HG03432 (cell line): ENCODE results near the gene HEXB.
A peak's percentile ranks its signal among the peaks of the same experiment; 100 is the strongest.

Experiments used
- ATAC-seq: cut with Tn5 transposase; IDR thresholded peaks from one replicate; pipeline ENCODE4 v1.9.1; 2021; ENCODE audit warnings: mild to moderate bottlenecking, moderate library complexity; ENCODE audit not compliant: unreplicated experiment

Gene HEXB

DNA sequence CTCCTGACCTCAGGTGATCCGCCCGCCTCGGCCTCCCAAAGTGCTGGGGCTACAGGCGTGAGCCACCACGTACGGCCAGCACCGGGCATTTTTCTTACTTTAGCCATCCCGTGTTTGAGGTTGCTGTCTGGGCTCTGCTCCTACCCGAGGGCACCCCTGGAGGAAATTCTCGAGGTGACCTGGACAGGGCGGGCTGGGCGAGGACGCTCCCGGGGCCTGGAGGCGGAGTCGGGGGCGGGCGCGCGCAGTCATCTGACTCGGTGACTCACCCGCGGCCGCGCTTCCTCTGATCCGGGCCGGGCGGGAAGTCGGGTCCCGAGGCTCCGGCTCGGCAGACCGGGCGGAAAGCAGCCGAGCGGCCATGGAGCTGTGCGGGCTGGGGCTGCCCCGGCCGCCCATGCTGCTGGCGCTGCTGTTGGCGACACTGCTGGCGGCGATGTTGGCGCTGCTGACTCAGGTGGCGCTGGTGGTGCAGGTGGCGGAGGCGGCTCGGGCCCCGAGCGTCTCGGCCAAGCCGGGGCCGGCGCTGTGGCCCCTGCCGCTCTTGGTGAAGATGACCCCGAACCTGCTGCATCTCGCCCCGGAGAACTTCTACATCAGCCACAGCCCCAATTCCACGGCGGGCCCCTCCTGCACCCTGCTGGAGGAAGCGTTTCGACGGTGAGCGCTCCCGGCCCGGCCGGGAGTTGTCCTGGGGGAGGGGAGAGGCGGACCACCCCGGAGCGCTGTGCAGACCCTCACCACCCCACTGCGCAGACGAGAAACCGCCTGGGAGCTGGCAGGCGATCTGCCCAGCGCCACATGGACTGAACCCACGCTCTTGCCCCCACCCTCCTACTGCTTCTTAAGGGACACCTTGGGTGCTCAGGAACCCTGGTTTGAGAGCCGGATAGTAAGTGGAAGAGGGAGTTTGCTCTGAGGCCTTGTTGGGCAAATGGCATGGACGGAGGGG, at the start of gene HEXB:
Gene HEXB (plus strand): TSS at position 334 of the 952 bp plus-strand sequence. CDS start 28 bp downstream, at position 362.
- peak; percentile 88 for ATAC-seq

DNA sequence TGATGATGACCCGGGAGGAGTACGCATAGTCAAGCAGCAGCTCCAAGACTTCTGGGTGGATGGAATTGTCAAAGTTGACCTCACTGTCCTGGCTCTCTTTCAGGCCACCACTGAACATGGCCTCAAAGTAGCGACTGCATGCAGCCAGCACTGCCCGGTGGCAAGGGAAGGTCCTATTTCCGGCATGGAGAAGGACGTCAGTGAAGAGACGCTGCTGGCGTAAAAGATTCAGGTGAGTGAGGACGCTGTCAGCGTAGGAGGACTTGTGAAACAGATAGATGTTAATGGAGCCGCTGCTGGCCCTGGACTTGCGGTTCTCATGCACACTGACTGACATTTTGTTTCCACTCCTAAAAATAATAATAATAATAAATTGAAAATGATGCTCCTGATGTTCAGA, 48.9 kb upstream of the HEXB start:
- no peak for ATAC-seq

DNA sequence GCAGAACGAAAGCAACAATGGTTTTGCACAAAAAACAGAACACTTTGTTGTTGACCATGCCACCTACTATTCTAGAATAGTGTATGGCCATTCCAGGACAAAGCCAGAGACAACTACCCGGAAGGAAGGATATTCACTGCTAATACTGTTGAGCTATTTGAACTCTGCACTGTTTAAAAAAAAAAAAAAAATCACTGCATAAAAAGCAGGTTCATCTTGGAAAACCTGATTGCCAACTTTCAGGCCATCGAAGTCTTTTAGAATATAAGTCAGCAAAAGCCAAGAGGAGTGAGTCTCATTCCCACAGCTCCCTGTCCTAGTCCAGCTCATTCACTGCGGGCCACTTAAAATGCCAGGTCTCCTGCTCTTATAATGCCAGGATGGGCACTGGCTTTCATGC, 48.5 kb upstream of the HEXB start:
- no peak for ATAC-seq

DNA sequence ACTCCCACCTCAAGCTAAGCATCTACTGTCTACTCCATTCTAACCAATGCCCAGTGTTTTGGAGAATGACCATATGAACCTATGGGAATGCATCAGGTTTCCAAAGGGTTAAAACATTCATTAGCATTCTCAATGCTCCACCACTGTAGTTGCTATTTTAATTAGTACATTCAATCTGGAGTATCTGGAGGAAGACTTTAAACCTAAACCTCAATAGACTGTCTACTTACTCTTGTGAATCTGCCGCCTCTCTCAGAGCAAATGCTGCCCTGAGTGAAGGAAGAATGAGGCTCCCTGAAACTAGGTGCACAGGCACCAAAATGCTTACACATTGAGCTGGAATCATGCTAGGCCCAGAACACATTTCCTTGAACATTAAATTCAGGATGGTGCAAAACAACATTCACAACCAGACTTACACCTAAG, 46.5 kb upstream of the HEXB start:
- no peak for ATAC-seq

DNA sequence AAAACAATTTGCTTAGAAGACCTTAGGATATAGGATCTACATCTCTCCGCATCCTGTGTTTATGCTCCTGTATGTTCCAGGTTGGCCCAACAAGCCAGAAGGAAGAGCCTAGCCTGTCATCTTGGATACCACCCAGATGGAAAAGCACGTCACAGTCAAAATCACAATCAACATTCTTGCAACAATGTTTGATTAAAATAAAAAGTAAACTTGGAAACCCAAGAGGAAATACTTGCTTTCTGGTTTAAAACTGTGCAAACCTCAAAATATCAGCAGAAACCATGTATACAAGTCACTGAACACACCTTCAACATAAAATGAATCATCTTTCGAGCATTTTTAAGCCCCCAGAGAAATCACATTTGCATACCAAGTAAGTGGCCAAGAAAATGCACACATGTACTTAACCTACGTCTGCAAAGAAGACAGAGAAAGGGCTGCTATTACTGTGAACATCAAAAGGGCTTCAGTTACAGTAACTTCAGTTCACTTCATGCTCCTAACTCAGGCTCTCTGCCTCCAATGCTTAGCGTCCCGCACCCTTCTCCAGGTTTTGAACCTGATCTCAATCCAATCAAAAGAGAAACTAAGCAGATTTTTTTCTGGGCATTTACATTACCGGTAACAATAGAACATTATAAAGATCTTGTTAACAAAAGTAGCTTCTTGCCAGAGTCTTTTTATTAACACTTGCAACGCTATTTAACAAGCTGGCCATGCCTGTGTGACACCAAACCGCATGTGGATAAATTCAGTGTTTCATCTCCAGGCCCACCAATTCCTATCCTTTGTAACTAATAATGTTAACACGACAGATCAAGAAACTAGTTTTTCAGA, 45.8 kb upstream of the HEXB start:
- ATAC-seq = peak; percentile 35

DNA sequence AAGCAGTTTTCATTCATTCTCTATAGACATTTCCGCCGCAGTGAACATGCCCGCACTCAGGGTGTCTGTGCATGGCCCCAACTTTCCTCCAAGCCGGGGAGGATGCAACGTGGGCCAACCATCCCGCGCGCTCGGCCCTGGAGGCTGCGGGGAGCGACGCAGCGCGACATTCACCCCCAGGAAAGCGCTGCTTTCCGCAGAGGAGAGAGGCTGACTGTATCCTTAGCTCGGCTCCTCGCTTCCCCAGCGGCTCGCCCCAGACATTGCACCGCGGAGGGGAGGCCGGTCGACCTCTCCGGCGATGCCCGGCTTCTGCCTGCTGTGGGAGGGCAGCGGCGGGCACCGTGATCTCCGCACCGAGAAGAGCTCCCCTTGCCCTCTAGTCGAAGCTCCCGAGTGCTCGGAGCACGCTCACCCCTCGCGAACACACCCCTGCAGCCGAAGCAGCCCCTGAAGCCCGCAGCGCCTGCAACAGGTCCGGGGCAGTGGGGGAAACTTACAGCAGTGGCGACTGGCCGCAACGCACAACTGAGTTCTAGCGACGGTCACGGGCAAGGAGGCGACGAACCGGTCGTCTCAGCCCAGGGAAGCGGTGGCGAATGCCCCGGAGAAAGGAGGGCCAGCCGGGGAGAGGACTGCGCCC, 45.1 kb upstream of the HEXB start:
- ATAC-seq = peak; percentile 22

DNA sequence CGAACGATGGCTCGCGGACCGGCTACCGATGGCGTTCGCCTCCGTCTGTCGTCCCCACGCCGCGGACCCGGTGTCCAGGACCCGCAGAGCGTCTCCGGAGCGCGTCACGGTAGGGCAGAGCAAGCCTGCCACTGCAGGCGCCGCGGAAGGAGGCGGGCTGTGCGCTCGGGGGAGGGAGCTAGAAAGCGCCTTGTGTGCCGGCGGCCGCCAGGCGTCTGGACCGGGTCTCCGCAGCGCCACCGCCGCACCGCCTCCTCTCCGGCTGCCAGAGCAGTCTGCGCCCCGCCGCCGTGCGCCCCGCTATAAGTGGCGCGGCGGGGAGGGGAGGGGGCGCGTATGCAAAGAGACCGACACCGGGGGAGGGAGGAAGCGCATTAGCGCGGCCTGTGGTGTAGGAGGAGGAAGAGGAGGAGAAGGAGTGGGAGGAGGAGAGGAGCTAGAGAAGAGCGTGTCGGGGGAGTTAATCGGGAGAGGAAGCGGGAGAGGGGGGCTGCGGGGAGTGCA, 44.5 kb upstream of the HEXB start, which contains the start of gene ENC1:
Gene ENC1 (minus strand): TSS at position 279 of the 504 bp plus-strand sequence. CDS start 4,243 bp downstream, outside the sequence.
- peak; percentile 73 for ATAC-seq

DNA sequence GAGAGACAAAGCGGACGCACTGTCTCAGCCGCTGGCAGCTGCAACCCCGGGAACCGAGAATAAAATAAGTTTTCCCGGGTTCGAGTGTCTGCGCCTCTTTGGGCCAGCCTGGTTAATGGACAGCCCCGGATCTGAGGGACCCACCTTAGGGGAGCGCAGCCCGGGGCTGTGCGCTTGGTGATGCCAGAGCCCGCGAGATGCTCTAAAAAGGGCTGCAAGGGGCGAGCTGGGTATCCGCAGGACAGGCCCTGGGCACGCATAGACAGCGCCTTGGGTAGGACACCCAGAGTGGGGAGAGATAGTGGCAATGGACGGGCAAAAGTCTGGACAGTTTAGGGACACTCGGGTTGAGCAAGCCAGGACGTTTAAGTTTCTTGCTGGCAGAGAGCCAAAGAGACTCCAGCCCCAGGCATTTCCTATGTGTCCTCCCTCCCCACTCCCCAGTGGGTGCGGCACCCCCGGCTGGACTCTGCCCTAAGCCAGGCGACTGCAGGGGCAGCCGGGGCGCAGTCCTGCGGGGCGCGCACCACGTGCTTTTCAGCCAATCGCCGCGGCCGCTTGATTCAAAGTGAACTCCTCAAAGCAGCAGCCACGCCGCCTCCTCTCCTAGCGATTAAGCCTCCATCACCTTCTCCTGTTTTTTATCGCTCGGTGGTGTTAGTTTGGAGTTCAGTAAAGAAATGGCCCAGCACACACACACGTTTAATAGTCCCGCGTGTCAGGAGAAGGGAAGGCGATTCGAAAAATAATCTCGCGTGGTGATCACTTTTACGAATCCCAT, 43.9 kb upstream of the HEXB start:
- peak; percentile 27 for ATAC-seq

DNA sequence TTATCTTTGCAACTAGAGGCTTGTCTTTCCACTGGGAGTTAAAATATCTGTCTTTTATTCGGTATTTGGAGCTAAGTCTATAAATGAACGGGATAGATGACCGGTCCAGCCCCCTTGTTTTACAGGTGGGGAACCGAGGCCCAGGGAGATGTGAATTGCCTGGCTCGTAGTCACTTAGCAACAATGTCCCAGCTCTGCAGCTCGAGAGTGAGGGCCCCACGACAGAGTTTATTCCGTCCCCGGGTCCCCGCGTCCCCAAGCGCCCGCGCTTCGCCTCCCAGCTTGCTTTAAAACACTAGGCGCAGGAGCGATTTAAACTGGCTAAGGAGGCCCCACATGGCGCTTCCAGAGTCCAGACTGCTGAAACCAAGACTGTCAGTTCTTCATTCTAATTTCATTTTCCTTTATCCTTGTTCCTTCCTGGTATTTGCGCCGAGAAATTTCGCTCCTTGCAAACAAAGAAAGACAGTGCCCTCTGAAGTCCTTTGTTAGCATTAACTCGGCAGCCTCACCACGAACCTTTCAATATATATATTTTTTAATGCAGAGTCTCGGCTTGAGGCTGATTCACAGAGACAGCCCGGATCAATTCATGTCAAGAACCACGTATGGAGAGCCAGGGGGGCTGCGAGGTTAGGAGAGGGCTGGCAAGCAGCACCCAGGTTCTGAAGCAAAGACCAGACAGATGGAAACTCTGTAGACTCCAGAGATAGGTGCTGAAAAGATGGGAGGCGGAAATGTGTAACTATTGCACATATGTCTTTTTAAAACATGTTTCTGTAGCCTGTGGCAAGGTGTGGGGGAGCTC, 43.1 kb upstream of the HEXB start:
- no peak for ATAC-seq

DNA sequence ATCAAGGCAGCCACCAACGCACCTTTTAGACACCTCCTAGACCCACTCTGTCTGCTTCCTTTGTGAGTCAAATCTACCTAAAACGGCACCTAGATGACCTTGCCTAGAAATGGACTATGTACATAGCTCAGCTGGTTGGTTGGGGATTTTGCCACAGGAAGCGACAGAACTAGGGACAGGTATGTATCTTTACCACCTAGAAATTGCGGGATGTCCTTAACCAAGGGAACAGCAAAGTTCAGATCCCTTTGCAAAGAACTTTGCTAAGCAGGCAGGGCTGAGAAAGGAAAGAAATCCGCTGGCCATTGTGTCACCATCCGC, 42.5 kb upstream of the HEXB start:
- ATAC-seq = no peak

DNA sequence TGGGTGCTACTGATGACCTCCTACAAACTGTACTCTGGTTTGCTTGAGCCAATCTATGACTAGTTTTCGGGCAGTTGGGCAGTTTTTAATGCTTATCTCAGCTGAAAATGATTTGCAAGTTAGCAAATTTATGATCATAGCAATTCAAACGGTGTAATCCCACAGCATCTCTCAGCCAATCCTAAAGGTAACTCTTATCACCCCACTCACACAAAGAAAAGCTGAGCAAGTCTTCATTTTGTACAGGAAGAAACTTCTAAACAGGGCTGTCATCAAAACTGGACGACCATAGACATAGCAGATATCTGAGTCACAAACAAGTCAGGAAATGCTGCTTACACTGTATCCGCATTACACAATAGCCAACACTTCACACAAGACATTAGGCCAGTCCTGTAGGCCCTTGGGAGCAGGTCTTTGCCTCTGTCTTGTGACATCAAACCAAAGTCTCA, 41.9 kb upstream of the HEXB start:
- ATAC-seq = no peak

DNA sequence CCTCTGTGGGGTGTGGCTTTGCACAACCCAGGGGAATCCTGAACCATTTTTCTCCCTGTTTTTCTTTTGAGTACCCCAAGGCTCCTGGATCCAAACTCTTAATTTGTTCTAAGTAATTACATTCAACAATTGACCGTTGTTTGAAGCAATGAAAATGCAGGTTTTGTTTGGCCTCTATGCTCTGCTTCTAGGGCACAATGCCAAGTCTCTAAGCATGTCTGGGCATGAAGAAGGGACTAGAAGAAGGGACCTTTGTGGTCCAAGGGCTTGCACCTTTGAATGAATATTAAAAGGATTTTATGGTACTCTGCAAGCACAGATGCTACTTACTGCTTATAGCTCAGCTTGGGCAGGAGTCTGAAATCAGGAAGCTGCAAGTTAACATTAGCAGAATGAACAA, 37.9 kb upstream of the HEXB start:
- no peak for ATAC-seq

DNA sequence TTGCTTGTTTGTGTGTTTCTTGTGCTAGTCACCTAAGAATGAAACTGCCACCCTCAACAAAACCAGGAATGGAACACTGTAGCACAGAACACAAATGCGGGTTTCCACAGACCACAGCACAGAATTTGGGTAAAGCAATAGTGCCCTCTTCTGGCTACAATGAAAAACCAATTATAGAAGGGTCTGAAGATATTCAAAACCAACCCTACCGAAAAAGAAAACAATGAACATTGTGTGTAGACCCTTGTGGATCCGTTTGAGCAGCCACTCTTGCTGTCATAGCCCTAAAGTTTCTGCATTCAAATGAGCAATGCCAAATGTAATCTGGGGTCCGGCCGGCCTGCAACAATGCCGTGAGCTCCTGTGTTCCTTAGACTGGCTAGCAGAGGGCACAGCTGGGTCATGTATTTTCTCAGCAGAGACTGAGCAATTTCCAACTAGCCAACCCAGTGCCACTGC, 36.2 kb upstream of the HEXB start:
- ATAC-seq = no peak

DNA sequence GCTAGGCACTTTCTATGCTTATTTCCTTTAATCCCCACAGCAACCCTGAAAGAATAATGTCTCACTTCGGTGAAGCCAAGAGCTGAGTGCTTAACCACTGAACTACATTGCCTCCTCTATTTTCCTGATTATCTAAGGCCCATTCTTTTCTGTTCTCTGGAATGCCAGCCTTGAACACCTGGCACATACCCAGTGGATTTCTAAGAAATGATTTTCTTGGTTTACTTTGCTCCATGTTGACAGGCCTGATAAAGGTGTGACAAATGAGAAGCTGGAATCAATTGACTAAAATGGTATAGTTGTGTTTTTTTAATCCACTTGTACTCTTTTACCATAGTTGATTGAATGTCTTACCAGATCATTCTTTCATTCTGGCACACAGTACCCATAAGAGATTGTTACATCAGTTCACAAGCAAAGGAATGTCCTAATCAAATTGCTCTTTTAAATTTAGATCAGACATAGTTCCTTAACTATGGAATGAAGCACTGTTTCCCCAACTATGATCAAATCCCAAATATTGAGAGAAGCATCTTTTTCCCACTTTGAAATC, 35.5 kb upstream of the HEXB start:
- no peak for ATAC-seq

DNA sequence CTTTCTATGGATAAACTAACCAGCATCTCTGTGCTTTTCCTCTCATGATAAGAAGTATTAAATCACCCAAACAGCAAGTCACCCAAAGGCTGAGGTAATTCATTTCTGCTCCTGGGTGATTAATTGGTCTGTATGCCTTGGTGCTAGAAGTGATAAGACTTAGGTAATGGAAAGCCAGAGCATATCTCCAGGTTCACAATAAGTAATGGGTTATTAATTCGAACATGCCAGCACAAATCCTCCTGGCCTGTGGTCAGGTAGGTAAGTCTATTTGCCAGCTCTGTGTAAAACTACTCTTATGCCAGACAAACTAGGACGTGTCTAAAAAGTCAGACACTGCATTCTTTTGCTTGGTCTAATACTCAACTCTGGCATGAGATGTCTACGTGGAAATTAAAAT, 33.3 kb upstream of the HEXB start:
- no peak for ATAC-seq

DNA sequence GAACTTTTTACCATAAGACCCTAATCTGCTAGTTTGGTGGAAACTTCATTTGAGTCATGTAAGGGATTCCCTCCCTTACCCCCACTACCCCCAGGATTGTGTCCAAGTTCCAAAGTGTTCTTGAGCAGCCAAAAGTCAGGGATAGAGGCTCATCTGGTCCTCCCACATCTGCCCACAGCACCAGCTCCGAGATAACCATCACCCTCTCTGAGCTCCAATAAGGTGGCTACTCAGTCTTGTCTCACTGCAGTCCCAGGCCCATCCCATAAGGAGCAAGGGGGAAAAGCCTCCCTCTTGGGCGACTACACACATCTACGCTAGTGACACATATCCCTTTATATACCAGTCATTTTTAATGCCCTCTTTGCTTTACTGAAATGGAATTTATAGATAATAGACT, 32.5 kb upstream of the HEXB start:
- ATAC-seq = no peak

DNA sequence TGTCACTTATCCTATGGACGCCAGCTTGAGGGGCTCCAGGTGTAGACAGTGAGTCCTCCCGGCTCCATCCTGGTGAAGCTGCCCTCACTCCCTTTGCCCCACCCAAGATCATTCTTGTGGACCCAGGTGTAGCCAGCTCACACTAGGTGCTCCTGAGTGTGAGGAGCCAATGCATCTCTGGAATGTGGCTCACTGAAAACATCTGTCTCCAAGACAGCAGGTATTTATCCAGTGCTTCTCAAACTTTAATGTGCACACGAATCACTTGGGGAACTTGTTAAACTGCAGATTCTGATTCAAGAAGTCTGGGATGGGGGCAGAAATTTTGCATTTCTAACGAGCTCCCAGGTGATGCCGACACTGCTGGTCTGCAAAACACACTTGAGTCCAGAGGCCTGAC, 31.0 kb upstream of the HEXB start:
- ATAC-seq = no peak

DNA sequence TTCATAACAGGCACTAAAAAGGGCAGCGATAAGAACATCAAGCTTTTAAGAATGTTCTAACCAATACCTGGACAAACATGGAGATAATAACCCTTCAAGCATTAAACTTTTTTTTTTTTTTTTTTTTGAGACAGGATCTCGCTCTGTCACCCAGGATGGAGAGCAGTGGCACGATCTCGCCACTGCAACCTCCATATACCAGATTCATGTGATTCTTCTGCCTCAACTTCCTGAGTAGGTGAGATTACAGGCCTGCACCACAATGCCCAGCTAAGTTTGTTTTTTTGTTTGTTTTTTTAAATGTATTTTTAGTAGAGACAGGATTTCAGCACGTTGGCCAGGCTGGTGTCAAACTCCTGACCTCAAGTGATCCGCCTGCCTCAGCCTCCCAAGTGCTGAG, 29.8 kb upstream of the HEXB start:
- ATAC-seq = no peak

DNA sequence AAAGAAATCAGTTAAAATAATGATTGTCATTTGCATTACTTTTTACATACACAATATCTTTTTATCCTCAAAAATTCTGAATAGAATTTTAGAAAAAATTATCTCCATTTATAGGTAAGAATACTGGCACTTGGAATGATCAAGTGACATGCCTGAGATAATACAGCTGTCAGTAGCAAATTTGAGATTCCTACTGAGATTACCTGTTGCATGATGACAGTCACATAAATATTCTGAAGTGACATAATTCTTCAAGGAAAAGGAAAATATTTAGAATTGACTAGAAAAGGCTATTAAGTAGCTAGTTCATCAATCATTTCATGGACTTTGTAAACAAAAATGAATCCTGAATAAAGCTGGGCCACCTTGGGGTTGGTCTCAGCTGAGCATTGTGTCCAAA, 29.3 kb upstream of the HEXB start:
- no peak for ATAC-seq
